Smooth muscle cell (in vitro differentiated cells): Measurements from ENCODE around the gene SH3TC2. TPM values are rescaled to one million over a fixed set of nuclear protein-coding genes. Genes with fewer than 3 reads are reported as not detected.

ENCODE experiments used
- DNase-seq: peaks from one replicate; lab custom pipeline; 2025; ENCODE audit not compliant: unreplicated experiment; lab: John Stamatoyannopoulos, UW
- H2AFZ ChIP-seq: fragments of 200-600 bp; sonication (generic); 2 replicates; pipeline ENCODE4 v1.6.0; 2016; ENCODE audit warnings: antibody characterized with exemption, low read depth, mild to moderate bottlenecking
- H3F3A ChIP-seq: fragments of 200-600 bp; sonication (generic); 2 replicates; pipeline ENCODE4 v1.6.0; 2017; ENCODE audit warnings: antibody characterized with exemption, low read depth
- H3K27ac ChIP-seq: fragments of 200-600 bp; sonication (generic); 2 replicates; pipeline ENCODE4 v1.5.1; 2016; ENCODE audit warnings: low read depth, mild to moderate bottlenecking
- H3K27me3 ChIP-seq: fragments of 200-600 bp; sonication (generic); 2 replicates; pipeline ENCODE4 v1.6.1; 2016; ENCODE audit warnings: low read depth, mild to moderate bottlenecking
- H3K36me3 ChIP-seq: fragments of 200-600 bp; sonication (generic); 2 replicates; pipeline ENCODE4 v1.5.1; 2016; ENCODE audit warnings: low read depth
- H3K4me1 ChIP-seq: fragments of 200-600 bp; sonication (generic); 2 replicates; pipeline ENCODE4 v1.5.1; 2016; ENCODE audit warnings: low read depth
- H3K4me2 ChIP-seq: fragments of 200-600 bp; sonication (generic); 2 replicates; pipeline ENCODE4 v1.6.0; 2016; ENCODE audit warnings: mild to moderate bottlenecking
- H3K4me3 ChIP-seq: fragments of 200-600 bp; sonication (generic); 2 replicates; pipeline ENCODE4 v1.5.1; 2016; ENCODE audit warnings: mild to moderate bottlenecking
- H3K79me2 ChIP-seq: fragments of 200-600 bp; sonication (generic); 2 replicates; pipeline ENCODE4 v1.6.0; 2016; ENCODE audit warnings: low read depth, mild to moderate bottlenecking
- H3K9ac ChIP-seq: fragments of 200-600 bp; sonication (generic); 2 replicates; pipeline ENCODE4 v1.6.0; 2016; ENCODE audit warnings: low read depth
- H3K9me3 ChIP-seq: fragments of 200-600 bp; sonication (generic); replicated peaks from 2 replicates; pipeline ENCODE4 v1.5.1; 2016; ENCODE audit warnings: low read depth
- H4K20me1 ChIP-seq: fragments of 200-600 bp; sonication (generic); 2 replicates; pipeline ENCODE4 v1.6.0; 2016; ENCODE audit warnings: low read depth
- WGBS: methylation state at CpG from one replicate; pipeline ENCODE4 v1.1.7; 2016; ENCODE audit warnings: low lambda C conversion rate; 5-methylcytosine and 5-hydroxymethylcytosine counted together
- polyA plus RNA-seq: library from polyadenylated mRNA; unstranded; fragments of >200 nt; fragmentation: Nextera tagmentation; extraction: Ambion mirVana; gene quantifications from 2 replicates; pipeline ENCODE4 v1.2.1, GENCODE V29; 2016
- total RNA-seq: library from RNA; depleted of rRNA; stranded (reverse); fragments of >200 nt; gene quantifications from 2 replicates; pipeline ENCODE4 v1.2.3, GENCODE V29; 2014
- TF ChIP-seq, protein P1 (sequence below): fragments of 200-600 bp; sonication (generic); IDR thresholded peaks from 2 replicates; pipeline ENCODE4 v1.5.1; 2017; ENCODE audit warnings: borderline replicate concordance, mild to moderate bottlenecking, antibody characterized with exemption; ENCODE audit not compliant: insufficient read depth, poor library complexity, severe bottlenecking

Gene SH3TC2
- total and polyA plus RNA-seq, 2 experiments from 2014 or later: 0.31 to 0.46 TPM

DNA sequence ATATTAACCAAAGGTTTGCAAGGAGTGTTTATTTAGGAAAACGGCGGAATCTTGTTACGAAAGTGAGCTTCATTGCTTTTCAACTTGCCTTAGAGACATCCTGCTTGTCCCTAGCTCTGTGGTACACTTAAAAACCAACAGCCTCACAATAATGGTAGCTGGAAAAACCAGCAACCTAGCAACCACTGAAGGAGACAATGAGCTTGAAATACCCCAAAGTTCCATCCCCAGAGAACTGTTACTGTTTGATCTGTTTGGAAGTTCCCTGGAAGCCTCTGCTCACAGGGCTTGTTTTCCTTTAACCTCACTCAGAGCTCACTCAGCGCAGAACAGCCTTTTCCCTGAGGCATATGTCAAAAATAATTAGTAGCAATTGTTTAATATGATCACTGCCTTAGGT lies 43.2 kb downstream of the SH3TC2 start:
- DNase-seq: no peak
- Histone ChIP-seq H3F3A (no peaks in the 10 kb centered on the region), H3K9me3 (peaks cover 3% of the 10 kb centered on the region), H3K4me3 (no peak overlapping the region), H3K4me2 (no peak overlapping the region), H3K79me2 (no peaks in the 10 kb centered on the region), H3K36me3 (no peaks in the 10 kb centered on the region), H3K4me1 (no peaks in the 10 kb centered on the region), H3K27ac (no peak overlapping the region), H3K9ac (no peak overlapping the region), H4K20me1 (no peaks in the 10 kb centered on the region), H3K27me3 (no peaks in the 10 kb centered on the region), H2AFZ (no peak overlapping the region)
- WGBS: 86% methylated on average over 4 of the region's 4 CpGs
- TF ChIP-seq, protein P1, sequence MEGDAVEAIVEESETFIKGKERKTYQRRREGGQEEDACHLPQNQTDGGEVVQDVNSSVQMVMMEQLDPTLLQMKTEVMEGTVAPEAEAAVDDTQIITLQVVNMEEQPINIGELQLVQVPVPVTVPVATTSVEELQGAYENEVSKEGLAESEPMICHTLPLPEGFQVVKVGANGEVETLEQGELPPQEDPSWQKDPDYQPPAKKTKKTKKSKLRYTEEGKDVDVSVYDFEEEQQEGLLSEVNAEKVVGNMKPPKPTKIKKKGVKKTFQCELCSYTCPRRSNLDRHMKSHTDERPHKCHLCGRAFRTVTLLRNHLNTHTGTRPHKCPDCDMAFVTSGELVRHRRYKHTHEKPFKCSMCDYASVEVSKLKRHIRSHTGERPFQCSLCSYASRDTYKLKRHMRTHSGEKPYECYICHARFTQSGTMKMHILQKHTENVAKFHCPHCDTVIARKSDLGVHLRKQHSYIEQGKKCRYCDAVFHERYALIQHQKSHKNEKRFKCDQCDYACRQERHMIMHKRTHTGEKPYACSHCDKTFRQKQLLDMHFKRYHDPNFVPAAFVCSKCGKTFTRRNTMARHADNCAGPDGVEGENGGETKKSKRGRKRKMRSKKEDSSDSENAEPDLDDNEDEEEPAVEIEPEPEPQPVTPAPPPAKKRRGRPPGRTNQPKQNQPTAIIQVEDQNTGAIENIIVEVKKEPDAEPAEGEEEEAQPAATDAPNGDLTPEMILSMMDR: no peak

DNA sequence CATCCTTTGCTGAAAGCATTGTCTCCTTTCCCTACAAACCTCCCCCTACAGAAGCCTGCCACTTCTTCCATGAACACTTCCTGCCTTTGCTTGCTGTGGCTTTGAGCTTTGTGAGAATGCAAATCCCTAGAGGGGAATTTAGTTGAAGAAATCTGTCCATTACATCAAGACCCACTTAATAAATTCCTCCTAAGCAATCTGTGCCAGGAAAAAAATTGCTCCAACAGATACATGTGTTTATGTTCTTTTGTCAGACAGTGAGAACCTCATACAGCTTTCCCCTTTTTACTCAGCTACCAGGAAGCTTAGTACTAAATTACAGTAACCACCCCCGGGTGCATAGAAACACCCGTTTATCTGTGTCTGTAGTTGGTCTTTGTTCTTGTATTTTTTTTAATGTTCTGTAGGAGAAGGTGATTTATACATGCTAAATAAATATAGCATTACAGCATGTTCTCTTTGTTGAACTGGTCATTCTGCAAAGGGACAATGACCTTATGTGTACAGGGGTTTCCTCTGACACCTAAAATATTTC lies 43.9 kb downstream of the SH3TC2 start:
- no peak overlapping the region for H3K4me2 ChIP-seq
- H3K4me3 ChIP-seq: no peak overlapping the region
- peaks cover 3% of the 10 kb centered on the region for H3K9me3 ChIP-seq
- no peaks in the 10 kb centered on the region for H3K4me1 ChIP-seq
- no peak for DNase-seq
- WGBS: 64% methylated on average over 2 of the region's 2 CpGs
- no peak overlapping the region for H3K9ac ChIP-seq
- no peaks in the 10 kb centered on the region for H4K20me1 ChIP-seq
- H3K79me2 ChIP-seq: no peaks in the 10 kb centered on the region
- TF ChIP-seq, protein P1: no peak
- no peak overlapping the region for H2AFZ ChIP-seq
- H3K27me3 ChIP-seq: no peaks in the 10 kb centered on the region
- H3F3A ChIP-seq: no peaks in the 10 kb centered on the region
- no peak overlapping the region for H3K27ac ChIP-seq
- H3K36me3 ChIP-seq: no peaks in the 10 kb centered on the region

DNA sequence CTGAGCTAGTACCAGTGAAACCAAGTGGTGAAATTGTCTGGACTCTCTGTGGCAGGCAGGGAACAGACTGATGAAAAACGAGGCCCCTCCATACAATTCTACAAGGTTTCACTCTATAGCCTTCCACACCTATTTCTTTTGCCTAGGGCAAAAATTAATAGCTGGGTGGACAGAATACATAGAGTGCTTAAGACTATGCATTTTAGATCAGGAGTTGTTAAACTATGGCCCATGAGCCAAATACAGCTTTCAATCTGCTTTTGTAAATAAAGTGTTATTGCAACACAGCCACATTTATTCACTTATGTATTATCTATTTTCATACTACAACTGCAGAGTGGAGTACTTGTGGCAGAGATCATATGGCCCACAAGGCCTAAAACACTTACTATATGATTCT lies 45.2 kb downstream of the SH3TC2 start:
- Histone ChIP-seq H3K9ac (no peak overlapping the region), H3K4me1 (no peaks in the 10 kb centered on the region), H3K36me3 (no peaks in the 10 kb centered on the region), H3F3A (no peaks in the 10 kb centered on the region), H2AFZ (no peak overlapping the region), H3K79me2 (no peaks in the 10 kb centered on the region), H3K27ac (no peak overlapping the region), H3K9me3 (peaks cover 3% of the 10 kb centered on the region), H4K20me1 (no peaks in the 10 kb centered on the region), H3K27me3 (no peaks in the 10 kb centered on the region), H3K4me3 (no peak overlapping the region), H3K4me2 (no peak overlapping the region)
- 84% methylated on average over 1 of the region's 1 CpG for WGBS
- DNase-seq: no peak
- TF ChIP-seq, protein P1: no peak

DNA sequence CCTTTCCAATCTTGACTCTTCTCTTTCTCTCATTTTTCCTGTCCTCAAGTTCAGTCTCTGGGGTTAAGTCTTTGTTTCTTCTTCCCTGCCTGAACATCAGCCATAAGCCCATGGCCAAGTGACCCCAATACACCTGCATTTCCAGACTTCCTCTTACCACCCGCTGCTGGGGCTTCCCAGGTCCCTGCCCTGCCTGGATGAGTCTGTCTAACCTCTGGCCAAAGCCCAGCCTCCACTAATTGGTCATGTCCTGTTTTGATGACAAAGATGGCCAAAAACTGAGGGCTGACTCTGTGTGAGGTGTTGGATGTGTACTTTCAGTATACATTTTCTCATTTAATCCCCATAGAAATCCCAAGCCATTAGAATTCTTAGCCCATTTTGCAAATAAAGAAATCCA lies 47.3 kb downstream of the SH3TC2 start:
- Histone ChIP-seq H3K27me3 (no peaks in the 10 kb centered on the region), H3K4me1 (no peaks in the 10 kb centered on the region), H3K9me3 (no peaks in the 10 kb centered on the region), H3K36me3 (no peaks in the 10 kb centered on the region), H3K4me2 (no peak overlapping the region), H4K20me1 (no peaks in the 10 kb centered on the region), H3F3A (no peaks in the 10 kb centered on the region), H2AFZ (no peak overlapping the region), H3K27ac (no peak overlapping the region), H3K4me3 (no peak overlapping the region), H3K79me2 (no peaks in the 10 kb centered on the region), H3K9ac (no peak overlapping the region)
- TF ChIP-seq, protein P1: no peak
- no peak for DNase-seq
- 92% methylated on average over 1 of the region's 1 CpG for WGBS
